ENCODE measurements around the gene GRID2.

DNA sequence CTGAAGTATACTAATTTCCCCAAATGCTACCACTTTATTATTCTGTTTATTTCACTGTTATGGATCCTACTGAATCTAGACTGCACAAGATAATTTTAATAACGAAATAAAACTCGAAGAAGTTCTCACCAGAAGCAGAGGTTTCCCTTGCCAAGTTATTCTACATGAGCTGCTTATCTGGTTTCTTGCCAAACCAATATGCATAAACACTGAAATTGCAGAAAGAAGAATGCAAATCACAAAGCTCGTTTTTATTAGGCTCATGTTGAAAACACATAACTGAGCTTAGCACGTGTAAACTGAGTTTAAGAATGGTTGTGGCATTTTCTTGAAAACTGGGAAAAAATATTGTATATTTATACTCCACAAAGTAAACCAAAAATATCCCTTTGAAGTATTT, 35.9 kb downstream of the GRID2 start:
- TF ChIP-seq, protein P1, sequence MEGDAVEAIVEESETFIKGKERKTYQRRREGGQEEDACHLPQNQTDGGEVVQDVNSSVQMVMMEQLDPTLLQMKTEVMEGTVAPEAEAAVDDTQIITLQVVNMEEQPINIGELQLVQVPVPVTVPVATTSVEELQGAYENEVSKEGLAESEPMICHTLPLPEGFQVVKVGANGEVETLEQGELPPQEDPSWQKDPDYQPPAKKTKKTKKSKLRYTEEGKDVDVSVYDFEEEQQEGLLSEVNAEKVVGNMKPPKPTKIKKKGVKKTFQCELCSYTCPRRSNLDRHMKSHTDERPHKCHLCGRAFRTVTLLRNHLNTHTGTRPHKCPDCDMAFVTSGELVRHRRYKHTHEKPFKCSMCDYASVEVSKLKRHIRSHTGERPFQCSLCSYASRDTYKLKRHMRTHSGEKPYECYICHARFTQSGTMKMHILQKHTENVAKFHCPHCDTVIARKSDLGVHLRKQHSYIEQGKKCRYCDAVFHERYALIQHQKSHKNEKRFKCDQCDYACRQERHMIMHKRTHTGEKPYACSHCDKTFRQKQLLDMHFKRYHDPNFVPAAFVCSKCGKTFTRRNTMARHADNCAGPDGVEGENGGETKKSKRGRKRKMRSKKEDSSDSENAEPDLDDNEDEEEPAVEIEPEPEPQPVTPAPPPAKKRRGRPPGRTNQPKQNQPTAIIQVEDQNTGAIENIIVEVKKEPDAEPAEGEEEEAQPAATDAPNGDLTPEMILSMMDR (IDR thresholded peaks at IDR 0.05) = no peak
- TF ChIP-seq POLR2A (IDR thresholded peaks at IDR 0.05) = no peak

Data from thyroid gland (tissue), 4 donors.